Spleen (tissue), 7 donors: Measurements from ENCODE around the gene CCNF.

ENCODE experiments used
- CTCF ChIP-seq, 11 experiments: fragments of 200-600 bp in 7 of 11; fragments of 450-650 bp in 4 of 11; sonication (generic) in 4 of 11; IDR thresholded peaks in 8 of 11; conservative IDR thresholded peaks in 3 of 11; 1 replicate in 7 of 11; 2 replicates in 4 of 11; pipeline versions ENCODE4 v1.4.0 to v1.8.0; 2016 to 2021; ENCODE audit warnings: antibody characterized with exemption in 11 of 11, inconsistent platforms in 4 of 11, mild to moderate bottlenecking in 1 of 11
- POLR2A ChIP-seq, 3 donors: fragments of 450-650 bp; IDR thresholded peaks; one replicate each; pipeline ENCODE4 v1.5.1; 2017; ENCODE audit warnings: antibody characterized with exemption in 3 of 3, mild to moderate bottlenecking in 1 of 3
- POLR2AphosphoS5 ChIP-seq, 3 donors: sonication (generic); formaldehyde crosslinking; IDR thresholded peaks; one replicate each; pipeline ENCODE4 v1.5.1; 2017; ENCODE audit warnings: antibody characterized with exemption in 3 of 3
- donor health status: DM: no; HTN: no; CAD: no; lungs with moderate emphysema.
- donor health status: DM: no; HTN: no; CAD: no.
- donor health status: DM: no; HTN: no; CAD: no.

- TF ChIP-seq POLR2A (IDR thresholded peaks at IDR 0.05): no peak
- TF ChIP-seq CTCF (IDR thresholded peaks at IDR 0.05 in 8 of 11, conservative IDR thresholded peaks at IDR 0.05 in 3 of 11): peak in 3 of 11 experiments; percentile 1 to 9 (median 6)
- TF ChIP-seq POLR2AphosphoS5 (IDR thresholded peaks at IDR 0.05): no peak
These were observed 538 bp upstream of the CCNF start for GRCh38 chr16:2428784-2429033.
